NCI-H82 (cell line): ENCODE results near the gene THSD7B.
A peak's percentile ranks its signal among the peaks of the same experiment; 100 is the strongest.

ENCODE experiments used
- DNase-seq: peaks from one replicate; lab custom pipeline; 2025; lab: John Stamatoyannopoulos, UW

THSD7B gene

DNA sequence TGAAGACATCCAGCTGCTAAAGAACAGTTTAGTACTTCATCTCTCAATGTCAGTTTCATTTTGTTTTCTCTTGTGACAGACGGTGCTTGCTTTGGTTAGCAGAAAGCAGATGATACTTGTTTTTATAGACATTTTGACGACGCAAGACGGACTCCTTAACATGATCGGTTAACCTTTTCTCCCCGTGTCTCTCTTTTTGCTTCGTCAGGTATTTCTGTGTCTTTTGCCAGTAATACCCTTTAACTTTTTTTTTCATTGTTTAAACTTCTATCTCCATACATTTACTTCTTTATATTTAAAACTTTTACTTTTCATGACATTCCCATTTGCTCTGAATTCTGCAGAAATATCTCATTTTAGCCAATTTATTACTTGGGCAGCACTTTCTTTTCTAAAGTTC is 57.9 kb downstream of the THSD7B start:
- DNase-seq: no peak

DNA sequence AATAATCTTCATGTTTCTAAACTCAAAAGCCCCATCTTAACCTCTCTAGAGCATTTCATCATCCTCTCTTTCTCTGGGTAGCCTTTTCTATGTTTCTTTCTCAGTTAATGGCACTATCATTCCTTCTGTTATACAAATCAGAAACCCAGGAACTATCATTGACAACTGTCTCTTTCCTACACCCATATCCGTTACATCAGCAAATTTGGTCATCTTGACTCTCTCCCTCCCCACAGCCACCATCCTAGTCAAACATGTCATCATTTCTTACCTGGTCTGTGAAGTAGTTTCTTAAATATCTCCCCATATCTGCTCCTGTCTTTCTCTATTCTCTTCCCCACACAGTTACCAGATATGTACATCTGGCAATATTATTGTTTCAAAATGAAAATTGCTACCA is 62.8 kb downstream of the THSD7B start:
- DNase-seq: no peak

DNA sequence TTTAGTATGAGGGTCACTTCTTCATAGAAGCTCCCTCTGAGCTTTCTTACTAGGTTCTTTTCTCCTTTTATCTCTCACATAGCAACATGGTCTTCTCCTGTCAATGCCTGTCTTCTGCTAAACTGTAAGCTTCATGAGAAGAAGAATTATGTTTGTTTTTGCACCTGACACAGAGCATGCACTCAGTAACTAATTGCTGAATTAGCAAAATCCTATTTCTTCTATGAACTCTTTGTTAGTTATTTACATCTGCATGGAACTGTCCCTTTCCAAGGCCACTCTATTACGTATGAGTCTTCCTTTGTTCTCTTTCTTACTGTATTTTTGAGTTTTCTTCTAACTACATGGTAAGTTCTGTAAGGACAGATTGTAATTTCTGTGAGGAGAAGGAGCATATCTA is 63.4 kb downstream of the THSD7B start:
- DNase-seq: no peak

DNA sequence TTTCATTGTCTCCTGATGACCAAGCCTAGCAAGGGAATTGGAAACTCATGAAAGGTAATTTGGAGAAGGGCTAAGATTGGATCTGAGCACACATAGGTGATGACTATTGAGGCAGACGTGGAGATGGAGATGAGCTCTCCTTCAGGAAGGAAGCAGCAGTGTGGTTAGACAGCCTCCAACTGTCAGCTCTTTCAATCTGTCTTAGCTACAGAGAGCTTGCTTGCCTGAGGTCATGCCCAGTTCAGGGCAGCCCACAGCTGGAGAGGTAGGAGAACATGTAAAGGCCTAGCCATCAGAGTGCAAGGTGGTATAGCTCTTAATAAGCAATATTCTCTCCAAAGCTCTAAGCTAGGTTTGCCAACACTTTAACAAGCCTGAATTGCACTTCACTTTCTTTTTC is 79.2 kb downstream of the THSD7B start:
- no peak for DNase-seq

DNA sequence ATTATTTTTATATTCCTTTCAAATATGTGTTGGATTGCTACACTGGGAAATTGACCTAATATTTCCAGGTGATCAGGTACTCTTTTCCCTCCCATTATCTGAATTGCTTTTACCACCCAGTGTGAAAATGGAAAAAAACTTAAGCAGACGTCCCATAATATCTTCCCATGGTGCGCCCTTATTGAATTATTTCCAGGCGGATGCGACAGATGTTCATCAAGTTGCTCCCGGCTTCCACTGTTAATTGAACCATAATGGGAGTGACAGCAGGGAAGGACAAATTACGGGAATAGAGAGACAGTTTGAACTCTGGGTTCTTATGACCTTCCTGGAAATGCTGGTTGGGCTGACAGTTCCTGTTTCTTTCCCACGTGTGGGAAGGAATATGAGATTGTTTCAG is 93.3 kb downstream of the THSD7B start:
- DNase-seq: peak; percentile 96

DNA sequence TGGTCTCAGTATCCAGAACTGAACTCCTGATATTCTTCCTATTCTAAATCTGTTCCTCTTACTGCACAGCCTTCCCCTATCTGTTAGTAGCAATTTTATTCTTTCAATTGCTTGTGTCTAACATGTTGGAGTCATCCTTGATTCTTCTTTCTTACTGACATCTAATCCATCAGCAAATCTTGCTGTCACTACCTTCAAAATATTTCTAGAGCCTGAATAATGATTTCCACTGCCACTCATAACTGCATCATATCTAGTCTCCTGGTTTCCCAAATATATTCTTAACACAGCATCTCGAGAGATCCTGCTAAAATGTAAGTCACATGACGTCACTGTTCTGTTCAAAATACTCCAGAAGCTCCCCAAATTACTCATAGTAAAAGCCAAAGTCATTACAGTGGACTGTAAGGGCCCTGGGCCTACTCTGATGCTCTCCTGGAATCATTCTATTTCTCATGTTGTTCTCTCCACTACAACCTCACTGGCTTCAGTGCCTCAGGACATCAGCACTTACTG is 95.2 kb downstream of the THSD7B start:
- no peak for DNase-seq

DNA sequence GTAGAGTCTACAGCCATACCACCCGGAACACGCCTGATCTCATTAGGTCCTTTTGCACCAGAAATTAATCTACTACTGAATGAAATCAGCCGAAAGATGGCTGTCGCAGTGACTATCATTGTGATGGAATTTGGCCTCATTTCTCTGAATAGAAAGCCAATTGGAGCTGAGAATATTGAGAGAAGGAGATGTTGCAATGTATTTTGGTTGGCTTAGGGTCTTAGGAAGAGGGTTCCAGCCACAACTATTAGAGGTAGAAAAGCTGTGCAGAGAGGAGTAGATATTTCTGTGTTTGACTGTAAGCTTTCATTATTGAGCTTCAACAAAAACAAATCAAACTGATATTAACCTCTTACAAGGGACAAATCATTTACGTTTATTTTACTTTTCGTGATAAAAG is 98.1 kb downstream of the THSD7B start:
- no peak for DNase-seq

DNA sequence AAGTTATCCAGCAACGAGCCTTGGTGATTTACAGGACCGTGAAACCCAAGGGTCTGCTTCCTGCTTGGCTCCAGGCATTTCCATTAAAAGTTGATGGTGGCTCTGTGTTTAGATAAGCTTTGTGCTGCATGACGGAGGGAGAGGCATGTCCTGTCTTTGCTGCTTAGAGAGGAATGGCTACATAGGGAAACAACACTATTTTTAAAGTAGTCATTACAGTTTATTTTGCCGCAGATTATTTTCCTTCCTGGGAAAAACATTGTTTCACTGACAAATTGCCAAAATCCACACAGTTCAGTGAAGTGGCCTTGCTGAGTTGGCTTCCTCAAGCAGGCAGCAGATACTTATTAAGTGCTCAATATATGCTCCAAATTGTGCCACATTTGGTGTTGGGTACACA is 98.5 kb downstream of the THSD7B start:
- DNase-seq: no peak

DNA sequence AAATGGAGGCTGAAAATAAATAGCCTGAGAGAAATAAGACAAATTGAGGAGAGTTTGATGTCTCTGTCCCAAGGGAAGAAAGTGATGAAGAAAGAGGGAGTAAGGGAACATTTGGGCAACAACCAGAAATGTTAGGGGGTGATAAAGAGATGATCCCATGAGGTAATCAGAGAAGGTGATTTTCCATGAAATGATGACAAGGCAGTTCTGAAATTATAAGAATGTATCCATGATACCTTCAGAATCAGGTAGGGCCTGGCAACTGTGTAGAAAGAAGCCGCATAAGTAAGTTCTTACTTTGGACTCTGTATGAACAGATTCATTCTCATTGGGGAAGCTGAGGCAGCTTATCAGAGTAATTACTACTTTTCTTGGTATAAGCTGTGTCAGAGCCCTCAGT is 106.1 kb downstream of the THSD7B start:
- DNase-seq: no peak

DNA sequence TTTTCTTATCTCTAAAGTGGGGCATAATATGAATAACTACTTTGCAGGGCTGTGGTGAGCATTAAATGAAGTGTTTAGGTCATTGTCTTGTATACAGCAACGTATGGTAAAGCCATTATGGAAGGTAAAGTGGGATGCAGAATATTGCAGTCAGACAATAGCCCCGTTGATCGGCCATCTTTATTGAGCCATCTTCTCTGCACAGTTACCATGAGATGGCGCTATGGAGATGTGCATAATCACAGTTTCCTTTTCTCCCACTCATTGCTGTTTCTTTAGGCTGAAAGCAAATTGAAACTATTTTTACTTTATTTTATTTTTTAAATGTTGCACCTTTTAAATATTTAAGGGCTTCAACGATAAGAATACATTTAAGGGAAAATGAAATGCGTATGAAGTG is 108.9 kb downstream of the THSD7B start:
- DNase-seq: peak; percentile 77

DNA sequence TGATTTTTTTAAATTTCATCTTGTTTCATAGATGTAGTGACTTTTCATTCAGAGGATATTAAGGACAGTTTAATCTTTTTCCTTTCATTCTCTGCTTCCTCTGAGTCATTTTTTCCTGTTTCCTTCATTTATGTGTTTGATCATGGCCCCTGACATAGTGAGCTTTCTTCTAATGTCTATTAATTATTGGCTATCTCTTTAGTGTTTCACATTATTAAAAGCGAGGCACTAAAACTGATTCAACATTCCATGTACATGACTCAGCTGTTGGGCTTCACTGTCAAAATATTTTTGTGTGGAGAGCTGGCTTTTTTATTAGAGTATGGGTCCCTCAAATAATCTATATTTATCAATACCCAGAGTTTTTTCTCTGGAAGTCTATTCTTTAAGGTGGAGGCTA is 125.8 kb downstream of the THSD7B start:
- no peak for DNase-seq

DNA sequence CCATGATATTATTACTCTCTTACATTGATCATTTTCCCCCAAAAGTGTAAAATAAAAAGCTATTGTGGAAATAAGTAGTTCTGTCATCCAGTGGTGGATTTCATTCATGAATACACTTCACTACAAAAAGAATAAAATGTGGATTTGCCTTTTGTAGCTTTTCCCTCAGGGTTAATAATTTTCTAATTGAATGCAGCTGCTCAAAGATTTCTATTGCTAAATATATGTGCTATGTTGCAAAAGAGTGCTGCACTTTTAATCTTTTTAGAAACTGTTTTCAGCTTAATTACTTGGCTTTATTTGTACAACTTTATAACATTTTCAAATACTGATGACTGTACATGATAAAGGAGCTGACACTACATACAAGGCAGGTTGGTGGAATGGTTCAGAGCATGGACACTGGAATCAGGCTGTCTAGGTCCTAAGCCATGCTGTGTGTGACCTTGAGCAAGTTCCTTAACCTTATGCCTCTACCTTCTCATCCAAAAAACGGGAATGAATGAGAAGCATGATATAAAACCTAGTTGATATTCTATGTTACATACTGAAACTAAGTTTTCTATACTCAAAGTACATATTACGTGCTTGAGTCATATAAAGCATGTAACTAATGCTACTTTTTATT is 128.8 kb downstream of the THSD7B start:
- DNase-seq: no peak

DNA sequence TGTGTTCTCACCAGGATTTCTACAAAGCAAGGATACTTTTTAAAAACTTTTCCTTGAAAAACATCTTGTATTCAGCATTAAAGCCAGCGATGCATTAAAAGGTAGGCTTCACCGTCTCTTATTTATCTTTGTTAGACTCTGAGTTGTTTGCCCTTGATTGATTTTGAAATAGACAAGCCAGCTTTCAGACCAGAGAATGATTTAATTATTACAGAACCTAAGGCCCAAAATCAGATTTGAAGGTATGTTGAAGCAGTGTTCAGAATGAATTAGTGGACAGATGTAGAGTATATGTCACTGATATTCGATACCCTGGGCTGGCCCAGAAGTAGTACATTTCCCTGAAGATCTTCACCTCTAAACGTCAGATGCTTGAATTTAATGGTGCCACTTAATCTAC is 136.4 kb downstream of the THSD7B start:
- DNase-seq: peak; percentile 77

DNA sequence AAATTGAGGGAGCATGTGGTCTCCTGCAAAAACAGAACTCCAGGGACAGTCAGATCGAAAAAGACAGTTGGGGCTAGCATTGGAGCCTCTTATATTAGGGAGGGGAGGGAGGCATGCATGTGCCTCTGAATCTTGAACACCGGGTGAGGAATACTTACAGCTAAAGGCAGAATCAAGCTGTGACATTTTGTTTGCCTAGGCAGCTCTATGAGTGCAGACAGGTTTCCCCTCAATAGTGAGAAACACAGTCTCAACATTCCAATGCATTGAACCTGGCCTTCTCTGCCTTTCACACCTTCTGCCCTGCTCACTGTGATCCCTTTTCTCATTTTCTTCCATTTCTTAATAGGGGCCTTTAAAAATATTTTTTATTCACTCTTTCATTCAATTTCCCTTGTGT is 140.4 kb downstream of the THSD7B start:
- no peak for DNase-seq

DNA sequence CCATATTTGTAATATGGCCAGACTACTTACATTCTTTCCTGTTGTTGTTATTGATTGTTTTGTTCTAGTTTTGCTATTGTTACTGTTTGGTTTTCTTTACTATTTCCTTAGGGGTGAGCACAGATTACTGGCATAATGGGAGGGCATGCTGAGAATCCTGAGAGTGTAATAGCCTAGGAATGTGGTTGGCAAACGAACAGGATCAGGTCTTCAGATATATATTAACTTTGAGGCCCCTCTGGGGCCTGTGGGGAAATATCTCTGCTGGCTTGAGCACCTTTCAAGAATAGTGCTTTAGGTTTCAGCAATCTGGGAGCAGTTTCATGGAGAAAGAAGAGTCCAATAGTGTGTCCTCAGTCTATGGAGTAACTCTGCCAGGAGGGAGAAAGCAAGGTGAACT is 144.4 kb downstream of the THSD7B start:
- DNase-seq: no peak

DNA sequence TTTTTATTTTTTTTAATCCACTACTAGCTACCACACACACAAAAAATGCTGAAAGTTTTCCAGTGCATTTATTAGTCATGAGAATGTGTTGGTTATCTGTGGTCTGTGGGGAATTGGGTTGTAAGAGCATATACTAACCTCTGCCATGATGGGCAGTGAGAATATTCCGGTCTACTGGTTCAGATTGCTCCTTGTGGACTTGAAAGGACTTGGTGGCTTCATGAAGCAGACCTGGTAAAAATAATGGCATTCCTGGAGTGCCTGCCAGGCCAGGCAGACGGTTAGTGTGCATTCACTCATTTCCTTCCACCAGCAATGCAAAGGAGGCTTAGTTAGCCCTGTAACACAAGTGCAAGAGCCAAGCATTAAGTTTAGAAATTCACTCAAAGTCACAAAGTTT is 150.8 kb downstream of the THSD7B start:
- no peak for DNase-seq

DNA sequence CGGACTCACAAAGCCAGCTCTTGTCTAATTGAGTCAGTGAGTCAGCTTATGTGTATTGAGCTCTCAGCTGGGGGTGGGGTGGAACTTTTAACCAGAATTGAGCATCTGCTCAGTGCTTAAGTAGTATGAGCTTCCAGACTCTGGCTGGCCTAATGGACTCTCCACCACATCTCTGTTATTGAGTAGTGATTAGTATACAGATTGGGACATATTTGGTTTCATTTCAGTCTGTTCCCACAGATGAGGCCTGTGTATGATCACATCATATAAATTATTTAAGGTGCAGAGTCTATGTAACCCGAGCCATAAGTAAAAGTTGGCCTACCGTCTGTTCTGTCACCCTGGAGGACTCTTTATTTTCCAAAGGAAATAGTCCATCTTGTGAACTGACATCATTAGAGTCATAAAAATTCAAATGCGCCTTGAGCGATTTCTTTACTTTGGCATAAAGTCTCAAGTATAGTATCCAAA is 152.1 kb downstream of the THSD7B start:
- peak; percentile 99 for DNase-seq

DNA sequence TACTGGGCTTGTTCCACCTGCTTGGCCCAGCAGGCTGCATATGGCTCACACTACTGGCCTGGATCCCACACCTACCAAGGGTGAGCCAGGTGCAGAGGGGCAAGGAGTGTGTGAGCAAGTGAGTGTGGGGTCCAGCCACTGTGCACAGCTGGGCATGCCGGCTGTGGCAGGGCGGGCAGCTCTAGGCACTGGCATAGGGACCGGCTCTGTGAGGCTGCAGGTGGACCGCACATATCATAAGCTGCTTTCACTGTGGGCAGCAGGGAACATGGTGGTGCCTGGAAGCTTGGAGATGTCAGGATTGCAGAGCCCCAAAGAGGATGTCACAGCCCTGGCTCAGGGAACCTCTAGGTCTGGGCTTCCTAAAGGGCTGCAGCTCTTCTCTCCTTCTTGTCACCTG is 154.3 kb downstream of the THSD7B start:
- DNase-seq: no peak

DNA sequence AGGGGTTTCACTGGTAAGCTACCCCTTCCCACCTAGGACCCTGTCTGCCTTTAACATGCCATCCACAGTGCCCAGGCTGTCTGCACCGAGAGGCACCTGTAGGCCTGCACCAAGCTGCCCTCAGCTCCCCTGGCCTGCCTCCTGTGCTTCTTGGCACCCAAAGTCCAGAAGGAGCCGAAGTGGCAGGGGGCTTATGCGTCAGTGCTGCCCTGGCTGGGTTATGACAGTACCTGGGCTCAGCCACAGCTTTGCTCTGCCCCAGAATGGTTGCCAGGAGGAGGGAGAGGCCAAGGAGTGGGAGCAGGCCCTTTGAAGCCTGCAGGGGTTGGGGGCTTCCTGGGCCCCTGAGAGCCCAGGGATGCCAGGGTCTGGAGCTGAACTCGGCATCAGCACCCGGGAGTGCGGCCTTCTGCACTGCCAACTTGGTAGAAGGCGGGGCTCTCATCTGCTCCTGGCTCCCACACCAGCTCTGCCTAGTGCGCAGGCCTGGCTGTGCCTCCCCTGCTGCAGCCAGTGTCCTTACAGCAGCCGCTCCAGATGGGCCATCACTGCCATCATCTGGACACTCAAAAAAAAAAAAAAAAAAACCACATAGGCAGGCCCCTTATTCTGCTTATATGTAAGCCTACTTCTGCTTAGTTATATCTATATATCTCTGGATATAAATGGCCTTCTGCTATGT is 155.4 kb downstream of the THSD7B start:
- peak; percentile 75 for DNase-seq

DNA sequence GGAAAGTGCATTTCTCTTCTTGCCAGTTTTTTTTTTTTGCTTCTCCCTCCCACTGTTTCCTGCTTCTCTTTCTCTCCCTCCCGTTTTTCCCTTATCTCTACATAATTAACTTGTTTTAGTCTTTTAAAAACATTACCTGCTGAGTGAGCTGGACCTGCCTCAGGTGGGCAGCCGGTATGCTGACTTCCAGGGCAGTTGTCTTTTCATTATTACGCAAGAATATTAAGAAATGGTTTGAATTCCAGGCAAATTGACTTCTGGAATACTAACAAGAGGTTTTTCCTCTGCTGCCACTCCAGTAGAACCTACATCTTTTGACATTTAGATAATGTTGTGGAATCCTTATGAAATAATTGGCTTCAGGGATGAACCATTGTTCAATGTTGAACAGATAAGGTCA is 161.8 kb downstream of the THSD7B start:
- DNase-seq: no peak

DNA sequence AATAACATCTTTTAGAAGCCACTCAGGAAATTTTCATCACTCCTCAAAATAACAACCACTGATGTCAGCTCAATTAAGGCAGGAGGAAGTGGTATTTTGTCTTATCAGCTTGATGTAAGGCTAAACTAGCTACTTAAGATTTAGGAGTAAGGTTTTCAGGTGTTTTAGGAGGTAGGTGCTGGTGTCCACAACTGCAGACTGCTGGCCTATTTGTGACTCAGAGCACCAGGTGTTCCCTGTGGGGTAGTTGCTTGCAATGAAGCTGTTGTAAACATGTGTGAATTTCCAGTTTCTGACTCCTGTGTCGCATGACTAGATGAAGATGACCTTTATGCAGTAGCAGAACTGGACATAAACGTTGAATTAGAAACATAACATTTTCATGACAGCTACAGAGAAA is 164.2 kb downstream of the THSD7B start:
- DNase-seq: peak; percentile 35

DNA sequence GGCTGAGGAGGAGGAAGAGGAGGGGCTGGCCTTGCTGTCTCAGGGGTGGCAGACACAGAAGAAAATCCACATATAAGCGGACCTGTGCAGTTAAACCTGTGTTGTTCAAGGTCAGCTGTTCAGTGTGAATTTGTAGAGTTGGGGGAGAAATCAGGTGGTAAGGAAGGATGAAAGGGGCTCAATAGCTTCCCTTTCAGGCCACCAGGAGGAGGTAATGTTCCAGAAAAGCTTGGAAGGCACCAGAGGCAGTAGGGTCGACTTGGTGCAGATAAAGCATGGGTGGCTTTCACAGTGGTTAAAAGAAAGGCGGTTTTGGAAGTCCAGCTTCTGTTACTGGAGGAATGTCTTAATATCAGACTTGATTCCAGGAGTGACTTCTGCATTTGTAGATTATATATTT is 167.4 kb downstream of the THSD7B start:
- peak; percentile 90 for DNase-seq

DNA sequence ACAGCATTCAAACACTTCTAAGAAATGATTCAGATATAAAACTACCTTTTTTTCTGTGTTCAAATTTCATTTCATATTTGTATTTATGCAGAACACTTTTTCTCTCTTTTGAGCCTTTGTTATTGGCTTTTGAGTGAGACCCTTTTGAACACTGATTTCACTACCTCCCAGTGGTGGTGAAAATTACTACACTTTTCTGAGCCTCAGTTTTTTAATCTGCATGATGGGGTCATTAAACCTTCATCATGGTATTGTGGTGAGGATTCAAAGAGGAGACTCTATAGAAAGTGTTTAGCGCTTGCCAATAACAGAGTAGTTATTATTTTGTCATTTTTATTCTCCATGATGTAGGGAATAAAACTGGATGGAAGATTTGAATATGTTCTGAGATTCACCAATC is 169.8 kb downstream of the THSD7B start:
- no peak for DNase-seq

DNA sequence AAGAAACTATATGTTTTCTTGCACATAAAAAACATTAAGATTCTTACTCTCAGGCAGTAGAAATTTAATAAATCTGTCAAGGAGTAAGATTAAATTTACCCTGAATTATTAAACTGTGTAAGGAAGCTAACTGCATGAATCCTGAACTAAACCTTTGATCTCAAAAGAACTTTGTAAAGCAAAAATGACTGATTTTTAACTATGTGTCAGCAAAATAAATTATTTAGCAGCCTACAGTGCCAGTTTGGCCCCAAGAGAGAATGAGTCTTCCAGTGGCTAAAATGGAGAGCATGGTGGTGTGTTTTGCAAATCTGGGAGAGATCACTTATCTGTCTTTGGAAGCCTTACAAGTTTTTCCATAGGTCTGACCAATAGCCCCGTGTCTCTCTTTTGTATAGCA is 190.7 kb downstream of the THSD7B start:
- no peak for DNase-seq
